ENCODE data around the gene PDIK1L.

- TF ChIP-seq CTCF (IDR thresholded peaks at IDR 0.05) (no peak), POLR2A (IDR thresholded peaks at IDR 0.05) (no peak), POLR2AphosphoS5 (IDR thresholded peaks at IDR 0.05) (no peak)
These were observed 55.2 kb downstream of the PDIK1L start for GRCh38 chr1:26166719-26167281.

Data from breast epithelium (tissue), 3 donors.